Transverse colon (tissue), 4 donors: ENCODE data around the gene SOAT1.

Experiments
- CTCF ChIP-seq, 5 experiments: fragments of 200-600 bp in 3 of 5; fragments of 450-650 bp in 2 of 5; sonication (generic) in 3 of 5; IDR thresholded peaks; 1 replicate in 2 of 5; 2 replicates in 3 of 5; pipeline ENCODE4 v1.5.1; 2016 to 2017; ENCODE audit warnings: antibody characterized with exemption in 5 of 5, inconsistent platforms in 3 of 5, mild to moderate bottlenecking in 2 of 5, moderate library complexity in 1 of 5
- EP300 ChIP-seq: sonication (generic); formaldehyde crosslinking; IDR thresholded peaks from one replicate; pipeline ENCODE4 v1.6.1; 2017; ENCODE audit warnings: antibody characterized with exemption, low read depth
- POLR2A ChIP-seq: fragments of 450-650 bp; IDR thresholded peaks from one replicate; pipeline ENCODE4 v1.6.1; 2016; ENCODE audit warnings: antibody characterized with exemption, mild to moderate bottlenecking, moderate library complexity
- POLR2AphosphoS5 ChIP-seq, 3 donors: sonication (generic); formaldehyde crosslinking; IDR thresholded peaks; one replicate each; pipeline ENCODE4 v1.6.1; 2016; ENCODE audit warnings: antibody characterized with exemption in 3 of 3

GRCh38 chr1:179314928-179315327 lies 21.3 kb downstream of the SOAT1 start:
- TF ChIP-seq EP300 (no peak), CTCF (IDR thresholded peaks at IDR 0.05) (no peak), POLR2A (no peak), POLR2AphosphoS5 (IDR thresholded peaks at IDR 0.05) (no peak)
